ENCODE data around the gene ALKBH6.

DNA sequence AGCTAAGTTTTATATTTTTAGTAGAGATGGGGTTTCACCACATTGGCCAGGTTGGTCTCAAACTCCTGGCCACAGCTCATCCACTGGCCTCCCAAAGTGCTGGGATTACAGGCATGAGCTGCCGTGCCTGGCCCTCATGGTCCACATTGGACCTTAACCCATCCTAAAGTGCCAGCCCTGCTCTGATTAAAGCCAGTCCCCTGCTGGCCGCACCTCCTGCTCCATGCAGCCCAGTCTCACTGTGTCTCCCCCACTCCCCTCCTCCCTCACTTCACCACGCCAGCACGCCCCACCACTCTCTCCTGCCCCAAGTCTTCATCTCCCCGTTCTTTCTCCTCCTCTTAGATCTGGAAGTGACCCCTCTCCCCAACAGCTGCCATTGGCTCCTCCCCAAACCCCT, 35.7 kb downstream of the ALKBH6 start:
- TF ChIP-seq GATA3 (IDR thresholded peaks at IDR 0.05; ENCODE audit: low read depth, low read length) (no peak), GATA2 (IDR thresholded peaks at IDR 0.05; ENCODE audit: low read depth, low read length) (no peak)

Measured in SH-SY5Y (cell line).